ENCODE results near the gene LGALS4.
"Not testable (repeated sequence)": the region's sequence is repeated elsewhere in the genome, so short reads cannot be mapped to it uniquely, and the experiment has no call there.

LGALS4 gene

GRCh38 chr19:38812841-38813320 lies at the start of gene LGALS4:
LGALS4 (minus strand) TSS chr19:38812945; CDS start chr19:38812886, 59 bp downstream.
- Histone ChIP-seq H3K79me2 (ENCODE audit: insufficient read depth, low read length) (no peaks in the 10 kb centered on the region), H3K9ac (ENCODE audit: low read depth, low read length, poor library complexity, severe bottlenecking) (no peak within 1 kb of the TSS), H3K9me3 (ENCODE audit: insufficient read depth, low read depth, low read length) (no peaks in the 10 kb centered on the region), H3K36me3 (ENCODE audit: insufficient read depth, low read length) (peaks cover 12% of the 10 kb centered on the region; the same call in 1 of the 2 replicates), H3K27me3 (ENCODE audit: insufficient read depth, low read length, poor library complexity, severe bottlenecking) (no peaks in the 10 kb centered on the region), H3K4me3 (ENCODE audit: low read length, poor library complexity, severe bottlenecking) (no peak within 1 kb of the TSS), H4K20me1 (ENCODE audit: insufficient read depth, low read length, poor library complexity, severe bottlenecking) (no peaks in the 10 kb centered on the region), H3F3A (ENCODE audit: low read depth) (no peaks in the 10 kb centered on the region), H3K9me2 (replicated peaks; ENCODE audit: low read depth, low read length) (no peaks in the 10 kb centered on the region), H3K4me2 (ENCODE audit: low read depth, low read length, poor library complexity, severe bottlenecking) (no peak within 1 kb of the TSS), H2AFZ (ENCODE audit: low read length) (no peak within 1 kb of the TSS), H3K4me1 (ENCODE audit: insufficient read depth, low read length, poor library complexity, severe bottlenecking) (no peaks in the 10 kb centered on the region)
- TF ChIP-seq EZH2phosphoT487 (IDR thresholded peaks at IDR 0.05; ENCODE audit: borderline replicate concordance) (no peak), CTCF (conservative IDR thresholded peaks at IDR 0.05; ENCODE audit: low read length) (no peak)

GRCh38 chr19:38861368-38861767 lies 48.6 kb upstream of the LGALS4 start:
- Histone ChIP-seq H3F3A (ENCODE audit: low read depth) (no peaks in the 10 kb centered on the region), H3K9ac (ENCODE audit: low read depth, low read length, poor library complexity, severe bottlenecking) (no peak overlapping the region), H3K36me3 (ENCODE audit: insufficient read depth, low read length) (no peaks in the 10 kb centered on the region), H4K20me1 (ENCODE audit: insufficient read depth, low read length, poor library complexity, severe bottlenecking) (no peaks in the 10 kb centered on the region), H3K4me3 (ENCODE audit: low read length, poor library complexity, severe bottlenecking) (no peak overlapping the region), H2AFZ (ENCODE audit: low read length) (no peak overlapping the region), H3K4me2 (ENCODE audit: low read depth, low read length, poor library complexity, severe bottlenecking) (no peak overlapping the region), H3K79me2 (ENCODE audit: insufficient read depth, low read length) (no peaks in the 10 kb centered on the region), H3K9me2 (replicated peaks; ENCODE audit: low read depth, low read length) (no peaks in the 10 kb centered on the region), H3K9me3 (ENCODE audit: insufficient read depth, low read depth, low read length) (no peaks in the 10 kb centered on the region), H3K27me3 (ENCODE audit: insufficient read depth, low read length, poor library complexity, severe bottlenecking) (no peaks in the 10 kb centered on the region), H3K4me1 (ENCODE audit: insufficient read depth, low read length, poor library complexity, severe bottlenecking) (peaks cover 13% of the 10 kb centered on the region)
- TF ChIP-seq CTCF (conservative IDR thresholded peaks at IDR 0.05; ENCODE audit: low read length) (no peak), EZH2phosphoT487 (IDR thresholded peaks at IDR 0.05; ENCODE audit: borderline replicate concordance) (no peak)

GRCh38 chr19:38859631-38860204 lies 47.0 kb upstream of the LGALS4 start:
- H3K4me3 ChIP-seq (ENCODE audit: low read length, poor library complexity, severe bottlenecking); H3F3A ChIP-seq (ENCODE audit: low read depth); H3K9me2 ChIP-seq (replicated peaks; ENCODE audit: low read depth, low read length); H3K4me1 ChIP-seq (ENCODE audit: insufficient read depth, low read length, poor library complexity, severe bottlenecking); H3K79me2 ChIP-seq (ENCODE audit: insufficient read depth, low read length); H3K9me3 ChIP-seq (ENCODE audit: insufficient read depth, low read depth, low read length); H3K36me3 ChIP-seq (ENCODE audit: insufficient read depth, low read length); H4K20me1 ChIP-seq (ENCODE audit: insufficient read depth, low read length, poor library complexity, severe bottlenecking); H2AFZ ChIP-seq (ENCODE audit: low read length); H3K9ac ChIP-seq (ENCODE audit: low read depth, low read length, poor library complexity, severe bottlenecking); H3K27me3 ChIP-seq (ENCODE audit: insufficient read depth, low read length, poor library complexity, severe bottlenecking); H3K4me2 ChIP-seq (ENCODE audit: low read depth, low read length, poor library complexity, severe bottlenecking): not testable (repeated sequence)

GRCh38 chr19:38856813-38857212 lies 44.1 kb upstream of the LGALS4 start:
- peaks cover 8% of the 10 kb centered on the region; the same call in 1 of the 2 replicates for H3K79me2 ChIP-seq (ENCODE audit: insufficient read depth, low read length)
- H2AFZ ChIP-seq (ENCODE audit: low read length): no peak overlapping the region
- no peaks in the 10 kb centered on the region for H4K20me1 ChIP-seq (ENCODE audit: insufficient read depth, low read length, poor library complexity, severe bottlenecking)
- no peak overlapping the region for H3K9ac ChIP-seq (ENCODE audit: low read depth, low read length, poor library complexity, severe bottlenecking)
- H3K4me2 ChIP-seq (ENCODE audit: low read depth, low read length, poor library complexity, severe bottlenecking): no peak overlapping the region
- no peaks in the 10 kb centered on the region for H3K9me3 ChIP-seq (ENCODE audit: insufficient read depth, low read depth, low read length)
- H3K27me3 ChIP-seq (ENCODE audit: insufficient read depth, low read length, poor library complexity, severe bottlenecking): no peaks in the 10 kb centered on the region
- TF ChIP-seq CTCF (conservative IDR thresholded peaks at IDR 0.05; ENCODE audit: low read length): no peak
- TF ChIP-seq EZH2phosphoT487 (IDR thresholded peaks at IDR 0.05; ENCODE audit: borderline replicate concordance): no peak
- no peaks in the 10 kb centered on the region for H3F3A ChIP-seq (ENCODE audit: low read depth)
- H3K36me3 ChIP-seq (ENCODE audit: insufficient read depth, low read length): no peaks in the 10 kb centered on the region
- H3K9me2 ChIP-seq (replicated peaks; ENCODE audit: low read depth, low read length): no peaks in the 10 kb centered on the region
- peaks cover 9% of the 10 kb centered on the region for H3K4me1 ChIP-seq (ENCODE audit: insufficient read depth, low read length, poor library complexity, severe bottlenecking)
- H3K4me3 ChIP-seq (ENCODE audit: low read length, poor library complexity, severe bottlenecking): no peak overlapping the region

GRCh38 chr19:38855751-38856150 lies 43.0 kb upstream of the LGALS4 start:
- H3K9me3 ChIP-seq (ENCODE audit: insufficient read depth, low read depth, low read length); H3K36me3 ChIP-seq (ENCODE audit: insufficient read depth, low read length); H3K27me3 ChIP-seq (ENCODE audit: insufficient read depth, low read length, poor library complexity, severe bottlenecking); H4K20me1 ChIP-seq (ENCODE audit: insufficient read depth, low read length, poor library complexity, severe bottlenecking); H3K4me2 ChIP-seq (ENCODE audit: low read depth, low read length, poor library complexity, severe bottlenecking); H3K9ac ChIP-seq (ENCODE audit: low read depth, low read length, poor library complexity, severe bottlenecking); H2AFZ ChIP-seq (ENCODE audit: low read length); H3K9me2 ChIP-seq (replicated peaks; ENCODE audit: low read depth, low read length); H3F3A ChIP-seq (ENCODE audit: low read depth); H3K4me3 ChIP-seq (ENCODE audit: low read length, poor library complexity, severe bottlenecking): not testable (repeated sequence)
- H3K79me2 ChIP-seq (ENCODE audit: insufficient read depth, low read length): peaks cover 15% of the 10 kb centered on the region
- H3K4me1 ChIP-seq (ENCODE audit: insufficient read depth, low read length, poor library complexity, severe bottlenecking): peaks cover 16% of the 10 kb centered on the region
